Activated CD4-positive, alpha-beta T cell treated with anti-CD3 and anti-CD28 coated beads, Interleukin-2, amount 10 ng/mL, durations not matched to agents 24 days and 14 days (primary cell): ENCODE data around the gene MED15. TPM values are rescaled to one million over a fixed set of nuclear protein-coding genes. Genes with fewer than 3 reads are reported as not detected.

Source experiments
- DNase-seq: peaks from one replicate; pipeline ENCODE4 v3.0.0; 2022
- H3K27ac Mint-ChIP-seq: one replicate; pipeline ENCODE4 v1.8.0; 2022; ENCODE audit warnings: mild to moderate bottlenecking, mixed read lengths
- H3K27me3 Mint-ChIP-seq: one replicate; pipeline ENCODE4 v1.8.0; 2022; ENCODE audit warnings: mixed read lengths
- H3K36me3 Mint-ChIP-seq: one replicate; pipeline ENCODE4 v1.8.0; 2022; ENCODE audit warnings: low read depth, mild to moderate bottlenecking, mixed read lengths
- H3K4me1 Mint-ChIP-seq: one replicate; pipeline ENCODE4 v1.8.0; 2021; ENCODE audit warnings: mixed read lengths
- H3K4me3 Mint-ChIP-seq: one replicate; pipeline ENCODE4 v1.8.0; 2022; ENCODE audit warnings: mild to moderate bottlenecking, moderate library complexity, mixed read lengths
- H3K9me3 Mint-ChIP-seq: one replicate; pipeline ENCODE4 v1.8.0; 2021; ENCODE audit warnings: mixed read lengths
- intact Hi-C: fragments of 100-400 bp; cut with micrococcal nuclease; formaldehyde crosslinking; loops from one replicate; pipeline ENCODE4 v1.15.1; 2023
- total RNA-seq: library from RNA; stranded (reverse); gene quantifications from 2 replicates; pipeline ENCODE4 v1.2.3, GENCODE V29; 2022

MED15 gene
- total RNA-seq, 1 donor from 2014 or later, result 117 TPM

GRCh38 chr22:20584029-20584871 lies 76.8 kb downstream of the MED15 start:
- peaks cover 3% of the 10 kb centered on the region for H3K4me1 Mint-ChIP-seq
- H3K27me3 Mint-ChIP-seq, result no peaks in the 10 kb centered on the region
- no peak overlapping the region for H3K27ac Mint-ChIP-seq
- H3K9me3 Mint-ChIP-seq, result no peaks in the 10 kb centered on the region
- no peak for DNase-seq
- H3K36me3 Mint-ChIP-seq, result peaks cover 26% of the 10 kb centered on the region
- intact Hi-C loops, result no loop called here
- H3K4me3 Mint-ChIP-seq, result no peak overlapping the region

GRCh38 chr22:20584872-20585638 lies 77.6 kb downstream of the MED15 start:
- no peak for DNase-seq
- intact Hi-C loops, result no loop called here
- no peaks in the 10 kb centered on the region for H3K9me3 Mint-ChIP-seq
- H3K27ac Mint-ChIP-seq, result no peak overlapping the region
- H3K4me1 Mint-ChIP-seq, result peaks cover 2% of the 10 kb centered on the region
- H3K27me3 Mint-ChIP-seq, result no peaks in the 10 kb centered on the region
- no peak overlapping the region for H3K4me3 Mint-ChIP-seq
- H3K36me3 Mint-ChIP-seq, result peaks cover 24% of the 10 kb centered on the region

- peaks cover 21% of the 10 kb centered on the region for H3K36me3 Mint-ChIP-seq
- no peaks in the 10 kb centered on the region for H3K4me1 Mint-ChIP-seq
- no peak overlapping the region for H3K4me3 Mint-ChIP-seq
- no peak for DNase-seq
- H3K27ac Mint-ChIP-seq, result no peak overlapping the region
- no peaks in the 10 kb centered on the region for H3K9me3 Mint-ChIP-seq
- intact Hi-C loops, result no loop called here
- no peaks in the 10 kb centered on the region for H3K27me3 Mint-ChIP-seq
Measured at GRCh38 chr22:20585639-20586402, 78.4 kb downstream of the MED15 start.

- Mint-ChIP-seq H3K27me3 (no peaks in the 10 kb centered on the region), H3K4me1 (no peaks in the 10 kb centered on the region), H3K4me3 (no peak overlapping the region), H3K27ac (no peak overlapping the region), H3K9me3 (no peaks in the 10 kb centered on the region), H3K36me3 (peaks cover 21% of the 10 kb centered on the region)
- DNase-seq, result no peak
- intact Hi-C loops, result no loop called here
Measured at GRCh38 chr22:20586403-20586745, 79.0 kb downstream of the MED15 start.

GRCh38 chr22:20587206-20587958 lies 80.0 kb downstream of the MED15 start:
- Mint-ChIP-seq H3K4me1 (no peaks in the 10 kb centered on the region), H3K36me3 (peaks cover 21% of the 10 kb centered on the region), H3K27me3 (no peaks in the 10 kb centered on the region), H3K27ac (no peak overlapping the region), H3K4me3 (no peak overlapping the region), H3K9me3 (no peaks in the 10 kb centered on the region)
- intact Hi-C loops, result no loop called here
- no peak for DNase-seq

- no peak for DNase-seq
- H3K27ac Mint-ChIP-seq, result no peak overlapping the region
- intact Hi-C loops, result no loop called here
- no peaks in the 10 kb centered on the region for H3K4me1 Mint-ChIP-seq
- peaks cover 17% of the 10 kb centered on the region for H3K36me3 Mint-ChIP-seq
- no peaks in the 10 kb centered on the region for H3K9me3 Mint-ChIP-seq
- no peak overlapping the region for H3K4me3 Mint-ChIP-seq
- H3K27me3 Mint-ChIP-seq, result no peaks in the 10 kb centered on the region
Measured at GRCh38 chr22:20588092-20588842, 80.9 kb downstream of the MED15 start.

GRCh38 chr22:20588843-20589581 lies 81.6 kb downstream of the MED15 start:
- H3K4me1 Mint-ChIP-seq, result peaks cover 1% of the 10 kb centered on the region
- DNase-seq, result no peak
- H3K9me3 Mint-ChIP-seq, result no peaks in the 10 kb centered on the region
- intact Hi-C loops, result no loop called here
- peaks cover 15% of the 10 kb centered on the region for H3K36me3 Mint-ChIP-seq
- H3K4me3 Mint-ChIP-seq, result no peak overlapping the region
- H3K27ac Mint-ChIP-seq, result no peak overlapping the region
- H3K27me3 Mint-ChIP-seq, result peaks cover 2% of the 10 kb centered on the region

GRCh38 chr22:20589614-20590476 lies 82.4 kb downstream of the MED15 start:
- no peak overlapping the region for H3K4me3 Mint-ChIP-seq
- H3K9me3 Mint-ChIP-seq, result no peaks in the 10 kb centered on the region
- no peak for DNase-seq
- intact Hi-C loops, result no loop called here
- H3K27ac Mint-ChIP-seq, result no peak overlapping the region
- H3K27me3 Mint-ChIP-seq, result peaks cover 2% of the 10 kb centered on the region
- peaks cover 1% of the 10 kb centered on the region for H3K4me1 Mint-ChIP-seq
- H3K36me3 Mint-ChIP-seq, result peaks cover 7% of the 10 kb centered on the region

- H3K4me1 Mint-ChIP-seq, result peaks cover 1% of the 10 kb centered on the region
- H3K9me3 Mint-ChIP-seq, result no peaks in the 10 kb centered on the region
- no peak overlapping the region for H3K4me3 Mint-ChIP-seq
- DNase-seq, result no peak
- intact Hi-C loops, result no loop called here
- no peak overlapping the region for H3K27ac Mint-ChIP-seq
- H3K27me3 Mint-ChIP-seq, result peaks cover 2% of the 10 kb centered on the region
- peaks cover 3% of the 10 kb centered on the region for H3K36me3 Mint-ChIP-seq
Measured at GRCh38 chr22:20590477-20591294, 83.3 kb downstream of the MED15 start.

- Mint-ChIP-seq H3K9me3 (no peaks in the 10 kb centered on the region), H3K4me3 (no peak overlapping the region), H3K27me3 (peaks cover 2% of the 10 kb centered on the region), H3K4me1 (peaks cover 1% of the 10 kb centered on the region), H3K36me3 (peaks cover 3% of the 10 kb centered on the region), H3K27ac (no peak overlapping the region)
- intact Hi-C loops, result no loop called here
- DNase-seq, result no peak
Measured at GRCh38 chr22:20591295-20591645, 83.9 kb downstream of the MED15 start.

GRCh38 chr22:20591660-20592310 lies 84.4 kb downstream of the MED15 start:
- Mint-ChIP-seq H3K27ac (no peak overlapping the region), H3K27me3 (peaks cover 2% of the 10 kb centered on the region), H3K36me3 (peaks cover 3% of the 10 kb centered on the region), H3K4me3 (no peak overlapping the region), H3K9me3 (no peaks in the 10 kb centered on the region), H3K4me1 (peaks cover 1% of the 10 kb centered on the region)
- intact Hi-C loops, result no loop called here
- no peak for DNase-seq
